PFSK-1 (cell line): Measurements from ENCODE around the gene FIP1L1.

Source experiments
- FOXP2 ChIP-seq: optimal IDR thresholded peaks from 2 replicates; pipeline ENCODE3; 2011; ENCODE audit warnings: borderline replicate concordance, control low read depth, inconsistent platforms; ENCODE audit not compliant: insufficient read depth; ENCODE audit errors: extremely low read length, extremely low read depth
- POLR2AphosphoS5 ChIP-seq: IDR thresholded peaks from 2 replicates; pipeline ENCODE4 v1.6.1; 2012; ENCODE audit warnings: low read depth, mild to moderate bottlenecking, control low read depth, low read length, moderate library complexity
- SIN3A ChIP-seq: IDR thresholded peaks from 2 replicates; pipeline ENCODE4 v1.6.1; 2012; ENCODE audit warnings: mild to moderate bottlenecking, low read length, moderate library complexity, borderline replicate concordance; ENCODE audit not compliant: insufficient read depth
- TAF1 ChIP-seq: IDR thresholded peaks from 2 replicates; pipeline ENCODE4 v1.6.1; 2012; ENCODE audit warnings: low read length, control low read depth, borderline replicate concordance; ENCODE audit not compliant: insufficient read depth
- TF ChIP-seq, protein P1 (sequence below), 2 experiments: IDR thresholded peaks; 2 replicates each; pipeline versions ENCODE4 v1.6.1 to v1.8.0; 2011 to 2012; ENCODE audit warnings: low read depth in 2 of 2, low read length in 2 of 2, control low read depth in 1 of 2, inconsistent platforms in 1 of 2, mild to moderate bottlenecking in 1 of 2, moderate library complexity in 1 of 2; ENCODE audit not compliant: insufficient read depth in 1 of 2

The FIP1L1 gene

GRCh38 chr4:53480909-53481308 lies 103.5 kb downstream of the FIP1L1 start:
- TF ChIP-seq, protein P1, sequence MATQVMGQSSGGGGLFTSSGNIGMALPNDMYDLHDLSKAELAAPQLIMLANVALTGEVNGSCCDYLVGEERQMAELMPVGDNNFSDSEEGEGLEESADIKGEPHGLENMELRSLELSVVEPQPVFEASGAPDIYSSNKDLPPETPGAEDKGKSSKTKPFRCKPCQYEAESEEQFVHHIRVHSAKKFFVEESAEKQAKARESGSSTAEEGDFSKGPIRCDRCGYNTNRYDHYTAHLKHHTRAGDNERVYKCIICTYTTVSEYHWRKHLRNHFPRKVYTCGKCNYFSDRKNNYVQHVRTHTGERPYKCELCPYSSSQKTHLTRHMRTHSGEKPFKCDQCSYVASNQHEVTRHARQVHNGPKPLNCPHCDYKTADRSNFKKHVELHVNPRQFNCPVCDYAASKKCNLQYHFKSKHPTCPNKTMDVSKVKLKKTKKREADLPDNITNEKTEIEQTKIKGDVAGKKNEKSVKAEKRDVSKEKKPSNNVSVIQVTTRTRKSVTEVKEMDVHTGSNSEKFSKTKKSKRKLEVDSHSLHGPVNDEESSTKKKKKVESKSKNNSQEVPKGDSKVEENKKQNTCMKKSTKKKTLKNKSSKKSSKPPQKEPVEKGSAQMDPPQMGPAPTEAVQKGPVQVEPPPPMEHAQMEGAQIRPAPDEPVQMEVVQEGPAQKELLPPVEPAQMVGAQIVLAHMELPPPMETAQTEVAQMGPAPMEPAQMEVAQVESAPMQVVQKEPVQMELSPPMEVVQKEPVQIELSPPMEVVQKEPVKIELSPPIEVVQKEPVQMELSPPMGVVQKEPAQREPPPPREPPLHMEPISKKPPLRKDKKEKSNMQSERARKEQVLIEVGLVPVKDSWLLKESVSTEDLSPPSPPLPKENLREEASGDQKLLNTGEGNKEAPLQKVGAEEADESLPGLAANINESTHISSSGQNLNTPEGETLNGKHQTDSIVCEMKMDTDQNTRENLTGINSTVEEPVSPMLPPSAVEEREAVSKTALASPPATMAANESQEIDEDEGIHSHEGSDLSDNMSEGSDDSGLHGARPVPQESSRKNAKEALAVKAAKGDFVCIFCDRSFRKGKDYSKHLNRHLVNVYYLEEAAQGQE (IDR thresholded peaks at IDR 0.05; ENCODE audit: insufficient read depth in 1 of 2, low read depth in 2 of 2, low read length in 2 of 2) = no peak
- TF ChIP-seq POLR2AphosphoS5 (no peak), FOXP2 (no peak), TAF1 (no peak), SIN3A (no peak)

- TF ChIP-seq TAF1 = no peak
- TF ChIP-seq POLR2AphosphoS5 = no peak
- TF ChIP-seq, protein P1 (IDR thresholded peaks at IDR 0.05; ENCODE audit: insufficient read depth in 1 of 2, low read depth in 2 of 2, low read length in 2 of 2) = no peak
- TF ChIP-seq SIN3A = no peak
- TF ChIP-seq FOXP2 = no peak
Observed at GRCh38 chr4:53481586-53481985, 104.1 kb downstream of the FIP1L1 start.

- TF ChIP-seq, protein P1 (IDR thresholded peaks at IDR 0.05; ENCODE audit: insufficient read depth in 1 of 2, low read depth in 2 of 2, low read length in 2 of 2) = no peak
- TF ChIP-seq FOXP2 = no peak
- TF ChIP-seq TAF1 = no peak
- TF ChIP-seq SIN3A = no peak
- TF ChIP-seq POLR2AphosphoS5 = no peak
Observed at GRCh38 chr4:53483250-53483649, 105.8 kb downstream of the FIP1L1 start.

DNA sequence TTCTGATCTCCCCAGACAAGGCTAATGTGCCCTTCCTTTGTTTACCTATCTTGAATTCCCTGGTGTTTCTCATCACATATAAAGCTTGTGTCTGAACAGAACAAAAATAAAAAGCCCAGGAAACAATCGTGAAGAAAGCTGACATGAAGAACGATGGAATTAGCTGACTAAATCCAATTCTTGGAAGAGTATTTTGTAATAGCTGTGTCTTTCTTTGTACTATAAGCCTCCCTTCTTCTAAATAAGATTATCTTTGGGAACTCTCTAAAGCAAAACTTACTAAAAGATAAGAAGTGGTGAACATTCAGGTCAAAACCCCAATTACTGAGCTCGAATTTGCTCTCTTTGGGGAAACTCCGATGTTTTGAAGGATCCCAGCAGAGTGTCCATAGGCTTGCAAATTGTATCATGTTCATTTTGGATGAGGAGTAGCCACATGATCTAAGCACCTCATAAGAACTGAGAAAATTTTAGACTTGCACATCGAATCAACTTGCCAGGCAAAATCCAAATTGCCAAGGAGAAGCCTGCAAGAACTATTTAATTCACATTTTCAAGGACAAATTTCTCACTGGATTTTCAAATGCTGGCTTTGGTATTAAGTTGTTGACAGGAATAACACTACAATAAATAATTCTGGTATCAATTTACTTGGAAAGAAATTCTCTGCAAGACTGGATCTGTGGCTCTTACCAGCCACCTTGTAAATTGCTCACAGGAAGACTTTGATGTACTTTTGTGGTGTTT lies 107.6 kb downstream of the FIP1L1 start:
- TF ChIP-seq, protein P1 (IDR thresholded peaks at IDR 0.05; ENCODE audit: insufficient read depth in 1 of 2, low read depth in 2 of 2, low read length in 2 of 2) = no peak
- no peak for TF ChIP-seq POLR2AphosphoS5
- TF ChIP-seq TAF1 = no peak
- no peak for TF ChIP-seq FOXP2
- no peak for TF ChIP-seq SIN3A

- TF ChIP-seq FOXP2 (no peak), TAF1 (no peak), SIN3A (no peak), POLR2AphosphoS5 (no peak)
- TF ChIP-seq, protein P1 (IDR thresholded peaks at IDR 0.05; ENCODE audit: insufficient read depth in 1 of 2, low read depth in 2 of 2, low read length in 2 of 2) = no peak
Observed at GRCh38 chr4:53485658-53486040, 108.2 kb downstream of the FIP1L1 start.
